ENCODE data around the gene KCNJ12.
A peak's percentile ranks its signal among the peaks of the same experiment; 100 is the strongest.
"Not testable (repeated sequence)": the region's sequence is repeated elsewhere in the genome, so short reads cannot be mapped to it uniquely, and the experiment has no call there.

The KCNJ12 gene

GRCh38 chr17:21455761-21456160, 79.6 kb downstream of the KCNJ12 start:
- no peak for DNase-seq

- not testable (repeated sequence) for DNase-seq
Observed at GRCh38 chr17:21456449-21456848, 80.3 kb downstream of the KCNJ12 start.

GRCh38 chr17:21457051-21458026, 81.2 kb downstream of the KCNJ12 start:
- peak; percentile 99 for DNase-seq

GRCh38 chr17:21458054-21458453, 81.9 kb downstream of the KCNJ12 start:
- DNase-seq = no peak

GRCh38 chr17:21459536-21459935, 83.4 kb downstream of the KCNJ12 start:
- DNase-seq = no peak

- DNase-seq = no peak
Observed at GRCh38 chr17:21460358-21460757, 84.2 kb downstream of the KCNJ12 start.

GRCh38 chr17:21462237-21462636, 86.1 kb downstream of the KCNJ12 start:
- no peak for DNase-seq

GRCh38 chr17:21463204-21463661, 87.1 kb downstream of the KCNJ12 start:
- DNase-seq = no peak

- DNase-seq = no peak
Observed at GRCh38 chr17:21463779-21464407, 87.7 kb downstream of the KCNJ12 start.

GRCh38 chr17:21464611-21465021, 88.5 kb downstream of the KCNJ12 start:
- no peak for DNase-seq

- no peak for DNase-seq
Observed at GRCh38 chr17:21466550-21466949, 90.4 kb downstream of the KCNJ12 start.

- no peak for DNase-seq
Observed at GRCh38 chr17:21467196-21467595, 91.0 kb downstream of the KCNJ12 start.

- peak; percentile 15 for DNase-seq
Observed at GRCh38 chr17:21467739-21468490, 91.8 kb downstream of the KCNJ12 start.

Measured in activated CD8-positive, alpha-beta memory T cell treated with anti-CD3 and anti-CD28 coated beads, Interleukin-2, amount 50 U/mL, for 48 hours (primary cell).